Measurements from ENCODE around the gene ADAT1. TPM values are rescaled to one million over a fixed set of nuclear protein-coding genes. Genes with fewer than 3 reads are reported as not detected.

ADAT1 gene
- polyA plus RNA-seq, 1 of the 3 experiments (the other 2 are of a cell fraction): 51.1 TPM

DNA sequence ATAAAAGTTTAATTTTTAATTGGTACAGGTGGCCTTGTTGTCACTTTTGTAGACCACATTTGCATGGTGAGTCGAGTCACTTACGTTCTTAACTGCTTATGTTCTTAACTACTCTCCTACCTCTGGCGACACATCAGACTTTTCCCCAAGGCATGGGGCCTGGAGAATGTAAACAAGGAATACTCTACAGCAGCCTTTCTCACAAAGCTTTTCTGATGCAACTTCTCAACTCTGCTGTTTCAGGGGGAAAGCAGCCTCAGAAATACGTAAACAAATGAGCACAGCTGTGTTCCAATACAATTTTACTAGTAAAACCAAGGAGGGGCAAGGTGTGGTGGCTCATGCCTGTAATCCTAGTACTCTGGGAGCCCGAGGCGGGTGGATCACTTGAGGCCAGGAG lies 17.5 kb upstream of the ADAT1 start:
- Histone ChIP-seq H3K4me1 (ENCODE audit: control insufficient read depth in 1 of 2, insufficient read depth in 2 of 2, low read depth in 1 of 2, low read length in 1 of 2) (peaks cover 0 to 2% of the 10 kb centered on the region in 2 experiments; a peak in 1 of 4 replicates), H3K27ac (ENCODE audit: low read depth in 2 of 2, low read length in 1 of 2) (no peak overlapping the region), H3K27me3 (ENCODE audit: insufficient read depth) (no peaks in the 10 kb centered on the region), H3K4me2 (no peak overlapping the region), H3K9ac (no peak overlapping the region), H3K4me3 (ENCODE audit: low read depth in 2 of 2, low read length in 1 of 2) (no peak overlapping the region), H4K20me1 (ENCODE audit: insufficient read depth) (peaks cover 26% of the 10 kb centered on the region), H3K79me2 (ENCODE audit: insufficient read depth) (peaks cover 61% of the 10 kb centered on the region), H3K9me3 (no peaks in the 10 kb centered on the region), H3K36me3 (replicated peaks in 1 of 2; ENCODE audit: control insufficient read depth in 1 of 2, insufficient read depth in 2 of 2, low read length in 1 of 2) (peaks cover 75 to 79% of the 10 kb centered on the region in 2 experiments), H3F3A (replicated peaks; ENCODE audit: insufficient read depth) (no peaks in the 10 kb centered on the region), H2AFZ (ENCODE audit: low read depth) (no peak overlapping the region), H3K9me2 (no peaks in the 10 kb centered on the region)
- whole genome bisulfite sequencing (ENCODE audit: low lambda C conversion rate): 91% methylated on average over 6 of the region's 6 CpGs
- DNase-seq: no peak
- ChIA-PET POLR2A (no interaction called here), CTCF (no interaction called here)
- TF ChIP-seq NFIC (IDR thresholded peaks at IDR 0.05; ENCODE audit: borderline replicate concordance) (no peak), NRF1 (IDR thresholded peaks at IDR 0.05; ENCODE audit: low read depth, low read length) (no peak), TAF1 (IDR thresholded peaks at IDR 0.05; ENCODE audit: borderline replicate concordance, low read depth, low read length) (no peak), JUND (IDR thresholded peaks at IDR 0.05) (no peak), EZH2phosphoT487 (IDR thresholded peaks at IDR 0.05; ENCODE audit: borderline replicate concordance, low read depth) (no peak), ELF1 (IDR thresholded peaks at IDR 0.05) (no peak), FOXJ3 (CRISPR knock-in tag; IDR thresholded peaks at IDR 0.05) (no peak), RFX5 (IDR thresholded peaks at IDR 0.05; ENCODE audit: low read length) (no peak), CHD2 (IDR thresholded peaks at IDR 0.05; ENCODE audit: low read length, partially characterized antibody) (no peak), TCF12 (IDR thresholded peaks at IDR 0.05) (no peak), MXI1 (IDR thresholded peaks at IDR 0.05; ENCODE audit: low read depth, low read length) (no peak), POLR2AphosphoS5 (IDR thresholded peaks at IDR 0.05; ENCODE audit: low read depth, low read length) (no peak), YY1 (IDR thresholded peaks at IDR 0.05; ENCODE audit: low read depth) (no peak), SMC3 (IDR thresholded peaks at IDR 0.05; ENCODE audit: low read depth, low read length) (no peak)
- TF ChIP-seq, protein P1, sequence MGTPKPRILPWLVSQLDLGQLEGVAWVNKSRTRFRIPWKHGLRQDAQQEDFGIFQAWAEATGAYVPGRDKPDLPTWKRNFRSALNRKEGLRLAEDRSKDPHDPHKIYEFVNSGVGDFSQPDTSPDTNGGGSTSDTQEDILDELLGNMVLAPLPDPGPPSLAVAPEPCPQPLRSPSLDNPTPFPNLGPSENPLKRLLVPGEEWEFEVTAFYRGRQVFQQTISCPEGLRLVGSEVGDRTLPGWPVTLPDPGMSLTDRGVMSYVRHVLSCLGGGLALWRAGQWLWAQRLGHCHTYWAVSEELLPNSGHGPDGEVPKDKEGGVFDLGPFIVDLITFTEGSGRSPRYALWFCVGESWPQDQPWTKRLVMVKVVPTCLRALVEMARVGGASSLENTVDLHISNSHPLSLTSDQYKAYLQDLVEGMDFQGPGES (IDR thresholded peaks at IDR 0.05; ENCODE audit: low read depth, low read length): no peak
- TF ChIP-seq, protein P2, sequence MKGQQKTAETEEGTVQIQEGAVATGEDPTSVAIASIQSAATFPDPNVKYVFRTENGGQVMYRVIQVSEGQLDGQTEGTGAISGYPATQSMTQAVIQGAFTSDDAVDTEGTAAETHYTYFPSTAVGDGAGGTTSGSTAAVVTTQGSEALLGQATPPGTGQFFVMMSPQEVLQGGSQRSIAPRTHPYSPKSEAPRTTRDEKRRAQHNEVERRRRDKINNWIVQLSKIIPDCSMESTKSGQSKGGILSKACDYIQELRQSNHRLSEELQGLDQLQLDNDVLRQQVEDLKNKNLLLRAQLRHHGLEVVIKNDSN (IDR thresholded peaks at IDR 0.05; ENCODE audit: borderline replicate concordance, low read depth): no peak
- TF ChIP-seq, protein P3, sequence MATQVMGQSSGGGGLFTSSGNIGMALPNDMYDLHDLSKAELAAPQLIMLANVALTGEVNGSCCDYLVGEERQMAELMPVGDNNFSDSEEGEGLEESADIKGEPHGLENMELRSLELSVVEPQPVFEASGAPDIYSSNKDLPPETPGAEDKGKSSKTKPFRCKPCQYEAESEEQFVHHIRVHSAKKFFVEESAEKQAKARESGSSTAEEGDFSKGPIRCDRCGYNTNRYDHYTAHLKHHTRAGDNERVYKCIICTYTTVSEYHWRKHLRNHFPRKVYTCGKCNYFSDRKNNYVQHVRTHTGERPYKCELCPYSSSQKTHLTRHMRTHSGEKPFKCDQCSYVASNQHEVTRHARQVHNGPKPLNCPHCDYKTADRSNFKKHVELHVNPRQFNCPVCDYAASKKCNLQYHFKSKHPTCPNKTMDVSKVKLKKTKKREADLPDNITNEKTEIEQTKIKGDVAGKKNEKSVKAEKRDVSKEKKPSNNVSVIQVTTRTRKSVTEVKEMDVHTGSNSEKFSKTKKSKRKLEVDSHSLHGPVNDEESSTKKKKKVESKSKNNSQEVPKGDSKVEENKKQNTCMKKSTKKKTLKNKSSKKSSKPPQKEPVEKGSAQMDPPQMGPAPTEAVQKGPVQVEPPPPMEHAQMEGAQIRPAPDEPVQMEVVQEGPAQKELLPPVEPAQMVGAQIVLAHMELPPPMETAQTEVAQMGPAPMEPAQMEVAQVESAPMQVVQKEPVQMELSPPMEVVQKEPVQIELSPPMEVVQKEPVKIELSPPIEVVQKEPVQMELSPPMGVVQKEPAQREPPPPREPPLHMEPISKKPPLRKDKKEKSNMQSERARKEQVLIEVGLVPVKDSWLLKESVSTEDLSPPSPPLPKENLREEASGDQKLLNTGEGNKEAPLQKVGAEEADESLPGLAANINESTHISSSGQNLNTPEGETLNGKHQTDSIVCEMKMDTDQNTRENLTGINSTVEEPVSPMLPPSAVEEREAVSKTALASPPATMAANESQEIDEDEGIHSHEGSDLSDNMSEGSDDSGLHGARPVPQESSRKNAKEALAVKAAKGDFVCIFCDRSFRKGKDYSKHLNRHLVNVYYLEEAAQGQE (IDR thresholded peaks at IDR 0.05; ENCODE audit: low read depth, low read length): no peak
